Suppressor macrophage treated with lipopolysaccharide for 1 hour (primary cell): ENCODE results near the gene PTPRT.

Source experiments
- DNase-seq, 3 donors: peaks; one replicate each; pipeline ENCODE4 v3.0.0-alpha.2; 2020 to 2022

The PTPRT gene

DNA sequence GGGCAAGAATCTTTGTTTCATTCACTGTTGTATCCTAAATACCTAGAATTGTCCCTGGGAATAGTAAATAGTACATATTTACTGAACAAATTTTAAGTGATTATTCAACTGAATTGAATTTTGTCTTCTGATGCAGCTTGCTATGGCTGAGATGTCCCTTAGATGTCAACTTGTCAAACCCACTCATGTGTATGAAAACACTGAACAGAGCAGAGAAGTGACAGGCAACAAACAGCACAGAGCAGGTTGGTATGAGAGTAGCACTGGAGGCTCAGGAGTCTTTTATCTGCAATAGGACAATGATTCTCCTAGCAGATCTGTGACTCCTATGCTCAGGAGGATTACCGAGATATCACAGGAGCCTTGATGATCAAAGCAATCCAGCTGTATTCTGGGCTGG lies 1031.4 kb downstream of the PTPRT start:
- no peak for DNase-seq

- no peak for DNase-seq
Observed at GRCh38 chr20:42155586-42155985, 1034.1 kb downstream of the PTPRT start.

DNA sequence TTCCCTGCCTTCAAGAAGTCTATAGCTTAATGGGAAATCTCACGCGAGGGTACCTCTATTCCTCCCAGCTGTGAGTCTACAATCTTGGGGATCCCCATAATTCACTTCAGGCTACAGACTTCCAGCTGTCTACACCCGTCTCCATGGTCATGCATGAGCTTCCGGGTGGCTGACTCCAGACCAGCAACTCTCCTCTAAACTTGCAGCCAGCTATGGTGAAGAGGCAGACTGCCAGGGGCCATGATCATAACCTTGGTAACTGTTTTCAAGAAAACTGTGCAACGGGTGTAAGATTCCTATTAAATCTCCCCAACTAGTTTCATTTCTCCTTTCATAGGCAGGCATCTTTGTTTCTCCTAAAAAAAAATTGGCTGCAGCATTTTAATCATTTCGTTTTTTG lies 1037.1 kb downstream of the PTPRT start:
- DNase-seq: no peak

- DNase-seq: no peak
Observed at GRCh38 chr20:42150230-42150629, 1039.5 kb downstream of the PTPRT start.

DNA sequence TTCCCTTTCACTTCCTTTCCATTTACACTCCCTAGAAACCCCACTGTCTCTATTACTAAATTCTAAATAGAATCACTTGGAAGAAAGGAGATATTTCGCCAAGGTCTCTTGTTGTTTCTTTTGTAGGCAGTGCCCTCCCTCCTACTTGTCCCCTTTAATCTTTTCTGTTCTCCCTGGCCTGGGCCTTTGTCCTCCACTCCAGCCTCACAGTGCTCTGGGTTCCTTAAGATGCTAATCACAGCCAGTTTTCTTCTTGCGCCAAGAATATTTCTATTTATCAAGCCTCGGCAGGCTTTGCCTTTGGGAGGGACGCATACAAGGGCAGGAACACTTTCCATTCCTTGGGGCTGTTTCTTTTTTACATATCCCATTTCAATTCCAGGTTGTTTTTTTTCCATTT lies 1051.0 kb downstream of the PTPRT start:
- no peak for DNase-seq

GRCh38 chr20:42134265-42135098 lies 1055.2 kb downstream of the PTPRT start:
- DNase-seq: no peak

DNA sequence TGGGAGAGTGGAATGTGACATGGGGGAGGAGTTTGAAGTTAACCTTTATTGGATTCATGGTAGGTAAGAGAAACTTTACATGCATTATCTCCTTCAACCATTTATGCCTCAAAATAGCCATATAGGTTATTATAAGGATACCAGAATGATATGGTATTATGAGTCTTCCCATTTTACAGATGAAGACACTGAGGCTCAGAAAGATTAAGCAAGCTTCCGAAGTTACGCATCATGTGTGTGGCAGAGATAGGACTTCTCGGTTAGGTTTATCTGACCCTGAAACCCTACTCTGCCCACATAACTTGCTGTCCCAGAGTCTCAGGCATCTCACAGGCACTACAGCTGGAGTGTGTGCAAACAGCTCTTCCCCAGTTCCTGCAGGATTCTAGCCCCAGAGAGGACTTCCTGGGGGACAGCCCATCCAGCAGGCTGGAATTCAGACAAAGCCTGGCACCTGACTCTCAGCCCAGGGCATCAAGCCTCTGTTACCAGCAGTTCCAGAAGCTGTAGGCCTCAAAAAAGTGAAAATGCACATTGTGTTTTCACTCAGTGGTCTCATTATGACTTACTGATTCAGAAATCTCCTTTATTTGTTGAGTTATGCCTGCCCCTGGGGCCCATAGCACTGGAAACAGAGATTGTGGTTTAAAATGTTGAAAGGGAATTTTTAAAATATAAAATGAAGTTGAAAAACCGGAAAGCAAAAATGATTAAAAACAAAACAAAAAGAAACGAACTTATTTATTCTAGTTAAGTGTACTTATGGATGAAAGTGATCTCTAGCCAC lies 1058.7 kb downstream of the PTPRT start:
- no peak for DNase-seq

DNA sequence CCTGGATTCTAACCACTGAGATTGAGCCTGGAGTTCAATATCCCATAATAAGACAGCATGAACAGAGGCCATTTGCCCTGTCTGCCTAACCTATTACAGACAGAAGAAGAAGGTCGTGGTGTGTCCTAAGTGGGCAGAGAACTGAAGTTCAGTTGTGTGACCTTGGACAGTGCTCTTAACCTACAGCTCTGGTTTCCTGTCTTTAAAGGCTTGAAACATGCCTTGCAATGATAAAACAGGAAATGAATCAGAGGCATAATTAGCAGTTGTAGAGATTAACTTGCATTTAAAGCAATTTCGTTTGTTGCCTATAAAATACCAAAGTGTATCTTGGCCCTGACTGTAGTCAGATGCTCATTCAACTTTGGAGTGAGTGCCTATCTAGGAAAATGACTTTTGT lies 1064.3 kb downstream of the PTPRT start:
- DNase-seq: no peak

GRCh38 chr20:42123981-42124473 lies 1065.7 kb downstream of the PTPRT start:
- no peak for DNase-seq

- no peak for DNase-seq
Observed at GRCh38 chr20:42118409-42119125, 1071.1 kb downstream of the PTPRT start.

DNA sequence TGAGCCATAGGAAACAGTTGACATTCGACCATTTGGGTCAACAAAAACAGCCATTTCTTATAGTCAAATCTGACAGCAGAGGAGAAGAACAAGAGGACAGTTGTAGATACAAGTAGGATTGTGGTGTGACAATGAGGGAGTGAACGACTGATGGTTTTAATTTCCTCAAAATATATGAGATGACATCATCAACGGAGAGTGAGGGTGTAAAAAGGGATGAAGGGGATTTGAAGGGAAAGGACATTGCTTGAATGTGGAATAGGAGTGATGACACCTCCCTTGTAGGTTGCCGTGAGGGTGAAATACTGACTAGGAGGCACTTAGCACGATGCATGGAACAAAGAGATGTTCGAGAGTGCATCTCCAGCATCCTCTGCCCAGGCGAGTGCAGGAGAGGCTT lies 1071.7 kb downstream of the PTPRT start:
- no peak for DNase-seq

GRCh38 chr20:42113236-42113635 lies 1076.5 kb downstream of the PTPRT start:
- no peak for DNase-seq

DNA sequence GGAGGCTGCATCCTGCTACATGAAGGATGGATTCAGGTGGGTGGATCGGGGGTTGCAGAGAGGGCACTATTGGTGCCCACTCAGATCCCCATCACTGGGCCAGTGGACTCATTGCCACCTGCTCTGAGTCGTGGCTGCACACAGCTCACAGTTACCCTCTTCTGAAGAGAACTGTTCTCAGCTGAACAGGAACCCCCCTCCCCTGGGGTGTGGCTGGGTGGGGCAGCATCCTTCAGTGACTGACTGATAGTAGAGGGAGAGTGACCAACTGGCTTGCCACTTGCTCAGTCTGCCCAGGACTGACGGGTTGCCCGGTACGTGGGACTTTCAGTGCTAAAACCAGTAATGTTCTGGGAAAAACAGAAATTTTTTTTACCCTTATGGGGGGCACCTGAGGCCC lies 1077.5 kb downstream of the PTPRT start:
- DNase-seq: no peak

- DNase-seq: no peak
Observed at GRCh38 chr20:42111349-42111748, 1078.4 kb downstream of the PTPRT start.

DNA sequence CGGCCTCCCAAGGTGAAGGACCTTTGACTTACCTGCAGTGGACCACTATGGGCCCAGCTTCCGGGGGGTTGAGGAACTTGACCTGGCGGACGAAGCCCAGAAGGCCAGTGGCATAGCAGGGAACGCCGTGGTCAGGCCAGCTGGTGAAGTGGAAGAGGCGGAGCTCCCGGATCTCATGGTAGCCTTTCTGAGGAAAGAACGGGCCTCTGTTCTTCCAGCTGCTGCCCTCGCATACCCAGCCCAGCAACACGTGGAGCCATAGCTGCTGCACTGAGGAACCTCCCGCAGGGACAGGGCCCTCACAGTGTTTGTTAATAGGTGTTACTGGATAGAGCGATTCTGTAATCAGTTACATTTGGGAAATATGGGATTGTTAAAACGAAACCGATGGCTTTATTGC lies 1079.4 kb downstream of the PTPRT start:
- no peak for DNase-seq

DNA sequence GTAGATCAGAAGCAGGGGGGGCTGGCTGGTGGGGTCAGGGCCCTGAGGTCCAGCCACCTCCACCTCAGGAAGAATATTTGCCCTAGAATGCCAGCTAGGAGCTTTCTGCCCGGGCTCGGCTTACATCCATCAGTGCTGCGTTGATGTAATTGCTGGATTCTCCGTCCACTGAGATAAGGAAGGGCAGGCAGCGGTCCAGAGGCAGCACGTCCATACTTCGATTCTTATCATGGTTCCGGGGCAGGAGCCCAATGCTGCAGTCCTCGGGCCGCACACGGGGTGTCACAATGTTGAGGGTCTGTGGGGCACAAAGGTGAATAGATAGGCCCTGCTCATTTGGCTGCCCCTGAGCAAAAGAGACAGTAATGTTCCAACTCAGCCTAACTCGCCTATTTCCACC lies 1087.7 kb downstream of the PTPRT start:
- DNase-seq: no peak

DNA sequence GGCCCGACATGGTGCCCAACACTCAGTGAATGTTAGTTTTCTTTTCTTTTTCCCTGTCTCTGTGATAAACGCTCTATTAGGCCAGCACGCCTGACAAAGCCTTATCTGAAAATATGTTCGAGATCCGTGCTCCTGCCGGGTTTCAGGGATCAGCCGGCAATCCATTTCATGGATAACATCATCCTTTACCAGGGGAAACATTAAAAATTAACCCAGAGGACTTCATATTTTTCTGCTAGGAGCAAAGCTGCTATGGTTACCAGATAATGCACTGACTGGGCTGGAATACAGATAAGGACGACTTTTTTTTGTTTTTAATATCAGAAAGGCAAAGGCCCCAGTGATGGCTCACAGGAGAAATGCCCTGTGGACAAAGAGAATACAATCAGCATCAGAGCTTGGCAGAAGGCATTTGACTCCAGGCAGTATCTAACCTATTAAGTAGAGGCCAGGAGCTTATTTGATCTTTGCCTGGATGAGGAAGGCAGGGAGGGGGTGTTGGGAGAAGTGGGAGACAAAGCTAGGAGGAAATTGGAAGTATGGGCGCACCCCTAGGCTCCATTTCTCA lies 1089.5 kb downstream of the PTPRT start:
- no peak for DNase-seq

DNA sequence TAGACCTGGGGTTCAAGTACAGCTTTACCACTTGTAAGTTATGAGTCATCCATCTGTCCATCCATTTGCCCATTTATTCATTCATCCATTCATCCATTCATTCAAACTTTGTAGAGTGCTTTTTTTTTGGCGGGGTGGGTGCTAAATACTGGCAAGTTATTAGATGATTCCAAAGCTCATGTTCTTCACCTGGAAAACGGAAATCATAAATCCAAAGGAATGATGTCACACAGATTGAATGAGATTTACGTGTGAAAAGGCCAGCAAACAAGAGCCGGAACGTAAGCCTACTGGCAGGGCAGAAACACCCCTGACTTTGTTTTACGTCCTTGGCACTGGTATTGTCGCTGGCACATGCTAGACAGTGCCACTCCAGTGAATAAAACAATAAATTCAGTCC lies 1090.6 kb downstream of the PTPRT start:
- DNase-seq: no peak

GRCh38 chr20:42098418-42098817 lies 1091.3 kb downstream of the PTPRT start:
- no peak for DNase-seq

- DNase-seq: no peak
Observed at GRCh38 chr20:42097741-42098140, 1092.0 kb downstream of the PTPRT start.

DNA sequence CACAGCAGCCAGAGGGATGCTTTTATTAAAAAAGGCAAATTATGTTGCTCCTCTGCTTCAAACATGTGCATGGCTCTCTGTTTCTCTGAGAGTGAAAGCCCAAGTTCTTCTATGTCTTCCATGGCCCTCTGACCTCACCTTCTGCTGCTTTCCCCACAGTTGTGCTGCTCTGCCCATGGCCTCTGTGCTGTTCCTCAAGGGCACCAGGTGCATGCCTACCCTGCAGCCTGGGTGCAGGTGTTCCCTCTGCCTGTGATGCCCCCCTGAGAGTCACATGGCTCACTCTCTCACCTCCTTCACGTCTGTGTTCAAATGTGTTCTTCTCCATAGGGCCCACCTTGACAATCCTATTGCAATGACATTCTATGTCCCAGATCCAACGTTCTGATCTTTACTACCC lies 1094.5 kb downstream of the PTPRT start:
- no peak for DNase-seq

DNA sequence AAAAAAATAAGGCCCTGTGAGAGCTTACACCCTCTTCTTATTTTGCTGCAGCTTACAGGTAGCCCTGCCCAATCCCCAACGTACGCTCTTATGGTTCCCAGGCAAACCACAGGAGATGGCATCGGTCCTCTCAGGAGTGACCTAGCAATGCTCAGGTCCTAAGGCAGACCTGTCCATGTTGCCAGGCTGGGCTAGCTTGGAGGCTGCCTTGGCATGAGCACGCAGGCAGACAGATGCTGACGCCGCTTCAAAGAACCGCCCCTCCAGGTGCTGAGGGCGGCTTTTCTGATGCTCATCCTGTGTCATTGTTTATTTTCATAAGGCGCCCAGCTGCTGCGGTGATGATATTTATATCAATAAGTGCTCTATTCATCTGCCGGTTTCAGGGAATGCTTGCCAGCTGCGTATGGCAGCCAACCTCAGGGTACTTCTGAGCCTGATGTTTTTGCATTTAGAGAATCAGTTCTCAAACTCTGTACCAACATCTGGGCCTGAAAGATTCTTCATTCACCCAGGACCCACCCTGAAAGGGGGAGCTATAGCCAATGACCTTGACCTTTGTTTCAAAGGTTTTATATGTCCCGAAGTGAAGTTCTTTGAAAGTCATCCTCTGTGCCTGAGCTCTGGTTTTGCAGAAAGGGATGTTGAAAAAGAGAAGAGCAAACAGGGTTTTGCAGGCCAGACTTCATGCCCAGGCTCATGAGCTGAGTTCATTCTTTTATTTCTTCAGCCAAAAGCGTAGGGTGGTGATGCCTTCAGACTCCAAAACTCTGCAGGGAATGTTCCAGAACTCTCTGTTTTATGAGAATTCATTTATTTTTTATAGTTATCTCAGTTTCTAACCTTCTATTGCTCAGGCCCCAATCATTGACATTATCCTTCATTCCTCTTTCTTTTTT lies 1095.9 kb downstream of the PTPRT start:
- no peak for DNase-seq
